IMR-90 (cell line): Measurements from ENCODE around the gene KLHL33. TPM values are rescaled to one million over a fixed set of nuclear protein-coding genes. Genes with fewer than 3 reads are reported as not detected.
"Not testable (repeated sequence)": the region's sequence is repeated elsewhere in the genome, so short reads cannot be mapped to it uniquely, and the experiment has no call there.

Experiments
- ATAC-seq: fragments of 200-7000 bp; cut with Tn5 transposase; 2 replicates; pipeline ENCODE4 v1.9.1; 2020; ENCODE audit warnings: low read depth, mild to moderate bottlenecking, moderate library complexity
- BruUV-seq: library from RNA; stranded (reverse); fragments of 400-500 nt; replicated peaks from 2 replicates; lab custom pipeline; 2021; lab: Mats Ljungman, UMichigan
- CTCF ChIA-PET: fragments of 300-600 bp; formaldehyde crosslinking; extraction: SDS; loops from one replicate; lab custom pipeline; 2021; ENCODE audit warnings: antibody characterized with exemption; lab: Yijun Ruan, JAX
- POLR2A ChIA-PET: fragments of 300-600 bp; sonication (Branson Sonifier 250); formaldehyde crosslinking; loops from one replicate; lab custom pipeline; 2022; ENCODE audit warnings: antibody characterized with exemption; ENCODE audit not compliant: unreplicated experiment; lab: Charles Lee
- DNase-seq: peaks from one replicate; pipeline ENCODE4 v3.0.0; 2013
- H2AFZ ChIP-seq: replicated peaks from 2 replicates; pipeline ENCODE3; 2013; ENCODE audit warnings: low read length, mild to moderate bottlenecking; ENCODE audit not compliant: poor library complexity
- H2AK5ac ChIP-seq: 2 replicates; pipeline ENCODE4 v1.6.1; 2013; ENCODE audit warnings: low read depth, low read length, inconsistent platforms
- H2AK9ac ChIP-seq: replicated peaks from 2 replicates; pipeline ENCODE3; 2013; ENCODE audit warnings: mild to moderate bottlenecking, low read depth, low read length, moderate library complexity; ENCODE audit not compliant: poor library complexity
- H2BK120ac ChIP-seq: 2 replicates; pipeline ENCODE4 v1.6.1; 2013; ENCODE audit warnings: low read depth, low read length, inconsistent platforms
- H2BK15ac ChIP-seq: 3 replicates; pipeline ENCODE4 v1.6.1; 2013; ENCODE audit warnings: low read depth, low read length, inconsistent platforms
- H2BK20ac ChIP-seq: 2 replicates; pipeline ENCODE4 v1.6.1; 2013; ENCODE audit warnings: low read depth, mild to moderate bottlenecking, inconsistent platforms, low read length, moderate library complexity
- H2BK5ac ChIP-seq: 2 replicates; pipeline ENCODE4 v1.6.1; 2013; ENCODE audit warnings: mild to moderate bottlenecking, low read depth, low read length, inconsistent platforms; ENCODE audit not compliant: poor library complexity, severe bottlenecking
- H3K14ac ChIP-seq: replicated peaks from 2 replicates; pipeline ENCODE4 v1.6.1; 2013; ENCODE audit warnings: low read depth, low read length, inconsistent platforms
- H3K18ac ChIP-seq: 2 replicates; pipeline ENCODE4 v1.6.1; 2013; ENCODE audit warnings: low read depth, low read length, control low read depth
- H3K23ac ChIP-seq: 2 replicates; pipeline ENCODE4 v1.6.1; 2013; ENCODE audit warnings: low read depth, low read length, inconsistent platforms
- H3K27ac ChIP-seq: 2 replicates; pipeline ENCODE4 v1.5.1; 2013; ENCODE audit warnings: mild to moderate bottlenecking, control low read depth, low read length; ENCODE audit not compliant: insufficient read depth
- H3K27me3 ChIP-seq: 2 replicates; pipeline ENCODE4 v1.6.1; 2013; ENCODE audit warnings: low read length; ENCODE audit not compliant: control insufficient read depth, insufficient read depth
- H3K36me3 ChIP-seq: 2 replicates; pipeline ENCODE4 v1.6.1; 2013; ENCODE audit warnings: low read length, mixed read lengths; ENCODE audit not compliant: control insufficient read depth, insufficient read depth
- H3K4ac ChIP-seq: 2 replicates; pipeline ENCODE4 v1.6.1; 2013; ENCODE audit warnings: low read depth, low read length, inconsistent platforms
- H3K4me1 ChIP-seq: 2 replicates; pipeline ENCODE4 v1.6.1; 2013; ENCODE audit warnings: low read length, mixed read lengths; ENCODE audit not compliant: control insufficient read depth, insufficient read depth
- H3K4me2 ChIP-seq: 2 replicates; pipeline ENCODE4 v1.6.1; 2013; ENCODE audit warnings: low read depth, mild to moderate bottlenecking, control low read depth, low read length, moderate library complexity
- H3K4me3 ChIP-seq: 2 replicates; pipeline ENCODE4 v1.5.1; 2013; ENCODE audit warnings: low read depth, mild to moderate bottlenecking, control low read depth, low read length, moderate library complexity; ENCODE audit not compliant: insufficient read depth
- H3K56ac ChIP-seq: 2 replicates; pipeline ENCODE4 v1.6.1; 2013; ENCODE audit warnings: low read length, inconsistent platforms; ENCODE audit not compliant: insufficient read depth; ENCODE audit errors: extremely low read depth
- H3K79me1 ChIP-seq, 2 experiments: 2 replicates each; pipeline ENCODE4 v1.6.1; 2013; ENCODE audit warnings: low read length in 2 of 2, inconsistent platforms in 1 of 2, low read depth in 1 of 2
- H3K9ac ChIP-seq: 2 replicates; pipeline ENCODE4 v1.6.1; 2013; ENCODE audit warnings: low read depth, low read length, control low read depth
- H3K9me1 ChIP-seq: 2 replicates; pipeline ENCODE4 v1.6.1; 2013; ENCODE audit warnings: low read length, inconsistent platforms; ENCODE audit not compliant: insufficient read depth
- H3K9me3 ChIP-seq: 2 replicates; pipeline ENCODE4 v1.6.1; 2013; ENCODE audit warnings: low read length; ENCODE audit not compliant: control insufficient read depth, insufficient read depth
- H4K20me1 ChIP-seq: 2 replicates; pipeline ENCODE4 v1.6.1; 2013; ENCODE audit warnings: low read length, inconsistent platforms; ENCODE audit not compliant: insufficient read depth
- H4K5ac ChIP-seq: 2 replicates; pipeline ENCODE4 v1.6.1; 2013; ENCODE audit warnings: mild to moderate bottlenecking, low read depth, low read length, control low read depth
- H4K8ac ChIP-seq, 2 experiments: 2 replicates each; pipeline ENCODE4 v1.6.1; 2013; ENCODE audit warnings: low read depth in 2 of 2, low read length in 2 of 2, control low read depth in 1 of 2, inconsistent platforms in 1 of 2
- H4K91ac ChIP-seq: 2 replicates; pipeline ENCODE4 v1.6.1; 2013; ENCODE audit warnings: low read depth, low read length, inconsistent platforms; ENCODE audit not compliant: insufficient read depth
- WGBS, 2 experiments: methylation state at CpG; one replicate each; pipeline versions ENCODE4 v1.1.5 to v1.1.7; 2013; ENCODE audit warnings: missing lambda C conversion rate in 2 of 2; ENCODE audit not compliant: insufficient read length in 1 of 2; ENCODE audit errors: extremely low coverage in 2 of 2; 5-methylcytosine and 5-hydroxymethylcytosine counted together
- dilution Hi-C: fragments of 300-500 bp; cut with HindIII; formaldehyde crosslinking; loops from one replicate; pipeline ENCODE4 v1.14.3; 2018; ENCODE audit warnings: low sequenced_read_pairs; ENCODE audit not compliant: unreplicated experiment
- in situ Hi-C: fragments of 300-500 bp; cut with MboI; formaldehyde crosslinking; loops from 3 replicates; pipeline ENCODE4 v1.14.3; 2019; ENCODE audit warnings: low sequenced_read_pairs, inconsistent platforms, mixed read lengths
- intact Hi-C: fragments of 100-400 bp; cut with micrococcal nuclease; formaldehyde crosslinking; loops from 2 replicates; pipeline ENCODE4 v1.10.0; 2022
- polyA plus RNA-seq, 3 experiments: library from polyadenylated mRNA; depleted of rRNA; stranded (reverse); fragments of >200 nt; gene quantifications; 2 replicates each; pipeline ENCODE4 v1.2.3, GENCODE V29; 2012; ENCODE audit warnings: low replicate concordance in 1 of 3
- total RNA-seq: library from RNA; depleted of rRNA; stranded (reverse); fragments of >200 nt; gene quantifications from 2 replicates; pipeline ENCODE4 v1.2.3, GENCODE V29; 2012

The KLHL33 gene
- total and polyA plus RNA-seq, 2 of the 4 experiments (the other 2 are of a cell fraction), result under 0.01 to 0.03 TPM

DNA sequence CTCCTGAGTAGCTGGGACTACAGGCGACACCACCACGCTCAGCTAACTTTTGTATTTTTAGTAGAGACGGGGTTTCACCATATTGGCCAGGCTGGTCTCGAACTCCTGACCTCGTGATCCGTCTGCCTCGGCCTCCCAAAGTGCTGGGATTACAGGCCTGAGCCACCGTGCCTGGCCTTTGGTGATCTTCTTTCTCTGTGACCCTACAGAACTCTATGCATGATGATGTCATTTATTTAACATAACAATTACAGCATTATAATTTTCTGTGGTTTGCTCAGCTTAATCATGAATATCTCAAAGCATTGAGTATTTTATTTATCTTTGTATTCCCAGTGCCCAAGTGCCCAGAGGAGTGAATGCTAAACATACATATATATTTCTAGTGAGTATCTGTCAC lies 16.9 kb upstream of the KLHL33 start:
- in situ Hi-C loops, result loop anchor here (25.0 kb wide), 1 partner anchor 634 kb away; the partner anchor contains the start of gene ZNF219
- H4K20me1 ChIP-seq, H3K18ac ChIP-seq, CTCF ChIA-PET, H4K5ac ChIP-seq, H3K27me3 ChIP-seq, intact Hi-C loops, ATAC-seq, H3K4me2 ChIP-seq, H3K4me3 ChIP-seq, H3K4ac ChIP-seq, H2AFZ ChIP-seq, H3K56ac ChIP-seq, H2AK9ac ChIP-seq, POLR2A ChIA-PET, dilution Hi-C loops, H2BK20ac ChIP-seq, H4K91ac ChIP-seq, H3K4me1 ChIP-seq, H3K14ac ChIP-seq, H2AK5ac ChIP-seq, H3K27ac ChIP-seq, H3K9me1 ChIP-seq, H2BK120ac ChIP-seq, H3K9me3 ChIP-seq, BruUV-seq, DNase-seq, H2BK15ac ChIP-seq, H3K23ac ChIP-seq, H3K9ac ChIP-seq, H2BK5ac ChIP-seq, H4K8ac ChIP-seq: not testable (repeated sequence)
- H3K79me1 ChIP-seq, result peaks cover 18 to 29% of the 10 kb centered on the region in 2 experiments
- H3K36me3 ChIP-seq, result peaks cover 27% of the 10 kb centered on the region
- WGBS, 2 experiments, result 100% methylated on average over 6 of the region's 8 CpGs; no CpG with 5 or more reads in 1 of the 2 experiments
